ENCODE results near the gene METRNL. TPM values are rescaled to one million over a fixed set of nuclear protein-coding genes. Genes with fewer than 3 reads are reported as not detected.

METRNL gene
- total RNA-seq, 1 experiment from 2014 or later: 58.7 TPM

DNA sequence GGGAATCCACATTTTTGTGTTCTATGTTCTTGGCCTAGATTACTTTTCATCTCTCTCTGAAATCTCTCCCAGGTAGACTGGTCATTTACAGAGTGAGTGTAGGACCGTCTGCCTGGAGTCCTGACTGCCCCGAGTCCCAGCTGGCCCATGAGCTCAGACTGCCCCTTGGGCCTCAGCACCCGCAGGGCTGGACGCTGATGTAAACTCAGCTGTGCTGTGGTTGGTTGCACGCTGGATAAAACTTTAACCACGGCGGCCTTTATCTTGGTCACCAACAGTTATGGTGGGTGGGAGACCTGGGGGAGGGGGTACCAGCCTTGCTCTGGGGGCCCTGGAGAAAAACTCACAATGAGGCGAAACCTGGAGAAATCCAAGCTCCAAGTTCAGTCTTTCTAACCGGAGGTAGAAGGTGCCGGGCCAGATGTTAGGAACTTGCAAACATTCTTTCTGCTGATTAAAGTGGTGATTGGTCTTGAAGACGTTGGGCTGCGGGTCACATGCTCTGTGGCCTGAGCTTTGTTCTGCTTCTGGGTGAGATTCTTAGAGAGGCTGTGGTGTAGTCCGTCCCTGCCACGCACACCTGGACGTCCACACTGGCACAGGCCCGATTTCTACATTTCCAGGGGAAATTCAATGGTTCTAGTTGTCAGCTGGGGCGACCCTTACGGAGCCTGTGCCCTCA is 6.9 kb downstream of the METRNL start (continued):
- TF ChIP-seq ZNF274 (IDR thresholded peaks at IDR 0.05; ENCODE audit: low read depth, low read length): no peak
- no peak for TF ChIP-seq CBX3 (IDR thresholded peaks at IDR 0.05; ENCODE audit: low read depth)
- TF ChIP-seq, protein P1, sequence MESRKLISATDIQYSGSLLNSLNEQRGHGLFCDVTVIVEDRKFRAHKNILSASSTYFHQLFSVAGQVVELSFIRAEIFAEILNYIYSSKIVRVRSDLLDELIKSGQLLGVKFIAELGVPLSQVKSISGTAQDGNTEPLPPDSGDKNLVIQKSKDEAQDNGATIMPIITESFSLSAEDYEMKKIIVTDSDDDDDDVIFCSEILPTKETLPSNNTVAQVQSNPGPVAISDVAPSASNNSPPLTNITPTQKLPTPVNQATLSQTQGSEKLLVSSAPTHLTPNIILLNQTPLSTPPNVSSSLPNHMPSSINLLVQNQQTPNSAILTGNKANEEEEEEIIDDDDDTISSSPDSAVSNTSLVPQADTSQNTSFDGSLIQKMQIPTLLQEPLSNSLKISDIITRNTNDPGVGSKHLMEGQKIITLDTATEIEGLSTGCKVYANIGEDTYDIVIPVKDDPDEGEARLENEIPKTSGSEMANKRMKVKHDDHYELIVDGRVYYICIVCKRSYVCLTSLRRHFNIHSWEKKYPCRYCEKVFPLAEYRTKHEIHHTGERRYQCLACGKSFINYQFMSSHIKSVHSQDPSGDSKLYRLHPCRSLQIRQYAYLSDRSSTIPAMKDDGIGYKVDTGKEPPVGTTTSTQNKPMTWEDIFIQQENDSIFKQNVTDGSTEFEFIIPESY (IDR thresholded peaks at IDR 0.05; ENCODE audit: extremely low read depth, insufficient replicate concordance, low read length): no peak
- TF ChIP-seq, protein P2, sequence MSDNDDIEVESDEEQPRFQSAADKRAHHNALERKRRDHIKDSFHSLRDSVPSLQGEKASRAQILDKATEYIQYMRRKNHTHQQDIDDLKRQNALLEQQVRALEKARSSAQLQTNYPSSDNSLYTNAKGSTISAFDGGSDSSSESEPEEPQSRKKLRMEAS (IDR thresholded peaks at IDR 0.05): no peak
- no peak for TF ChIP-seq FOSL1 (IDR thresholded peaks at IDR 0.05; ENCODE audit: low read depth)
- TF ChIP-seq ELF1 (IDR thresholded peaks at IDR 0.05; ENCODE audit: borderline replicate concordance, low read depth): no peak
- TF ChIP-seq SIN3A (IDR thresholded peaks at IDR 0.05; ENCODE audit: low read depth): no peak

DNA sequence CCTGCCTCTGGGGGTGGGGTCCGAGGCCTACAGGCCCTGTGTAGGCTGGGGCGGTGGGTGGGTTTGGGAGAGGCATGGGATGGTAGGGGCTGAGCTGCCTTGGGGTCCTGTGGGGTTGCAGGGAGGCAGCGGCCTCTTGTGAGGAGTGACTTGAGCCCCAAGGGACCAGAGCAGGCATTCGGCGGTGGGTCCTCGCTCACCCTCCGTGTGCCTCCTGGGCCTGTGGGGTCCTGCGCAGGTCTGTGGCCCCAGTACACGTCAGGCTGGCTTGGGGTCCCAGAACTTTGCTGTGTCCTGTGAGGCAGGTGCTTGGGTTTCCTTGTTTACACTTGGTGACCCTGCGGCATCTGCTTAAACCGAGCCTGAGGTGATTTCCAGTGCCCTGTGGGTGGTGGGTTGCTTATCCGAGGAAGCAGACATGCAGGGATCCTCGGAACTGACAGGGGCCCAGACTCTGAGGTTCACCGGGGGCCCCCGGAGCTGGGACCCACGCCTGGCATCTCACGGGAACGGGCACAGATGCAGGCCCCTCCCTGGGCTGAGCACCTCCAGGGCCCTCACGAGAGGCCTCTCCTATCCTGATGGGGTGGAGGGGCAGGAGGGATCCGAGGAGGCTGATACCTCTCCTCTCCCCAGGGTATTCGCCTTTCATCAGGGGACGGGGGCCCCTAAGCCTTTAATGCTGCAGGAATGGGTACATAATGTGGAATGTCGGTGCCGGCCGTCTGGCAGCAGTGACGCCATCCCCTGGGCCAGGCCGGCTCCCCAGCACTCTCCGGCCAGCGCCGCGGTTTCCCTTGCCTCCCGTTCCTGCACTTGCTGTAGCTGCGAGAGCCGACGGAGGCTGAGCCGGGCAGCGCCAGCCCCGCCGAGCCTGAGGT is 7.7 kb downstream of the METRNL start:
- no peak overlapping the region; the same call in 1 of the 2 replicates for H3K27ac ChIP-seq (ENCODE audit: low read depth, low read length)
- BruUV-seq (replicated peaks): no TSS peak
- H3K79me2 ChIP-seq (ENCODE audit: insufficient read depth, low read length): peaks cover 92% of the 10 kb centered on the region
- H2AFZ ChIP-seq (ENCODE audit: low read depth, low read length, poor library complexity, severe bottlenecking): no peak overlapping the region
- H3K36me3 ChIP-seq (ENCODE audit: control insufficient read depth in 1 of 2, insufficient read depth in 2 of 2, low read length in 2 of 2): peaks cover 9 to 20% of the 10 kb centered on the region in 2 experiments; a peak in 3 of 4 replicates
- H4K20me1 ChIP-seq (ENCODE audit: insufficient read depth): peaks cover 2% of the 10 kb centered on the region; the same call in 1 of the 2 replicates
- ChIA-PET POLR2A (no interaction called here), RAD21 (ENCODE audit: low non-redundant PET in 1 of 2, low total read pairs in 2 of 2, uncharacterized antibody in 2 of 2, unreplicated experiment in 2 of 2) (no interaction called here), CTCF (no interaction called here)
- TF ChIP-seq TCF7L2 (IDR thresholded peaks at IDR 0.05; ENCODE audit: borderline replicate concordance, extremely low read depth, insufficient read depth, insufficient read length) (no peak), ELF1 (IDR thresholded peaks at IDR 0.05; ENCODE audit: borderline replicate concordance, low read depth) (no peak), JUND (IDR thresholded peaks at IDR 0.05) (no peak), CBX3 (IDR thresholded peaks at IDR 0.05; ENCODE audit: low read depth) (no peak), SRF (IDR thresholded peaks at IDR 0.05; ENCODE audit: low read depth) (no peak), RAD21 (IDR thresholded peaks at IDR 0.05; ENCODE audit: low read depth) (no peak), EGR1 (IDR thresholded peaks at IDR 0.05; ENCODE audit: low read depth) (no peak), ZFX (IDR thresholded peaks at IDR 0.05) (no peak), FOSL1 (IDR thresholded peaks at IDR 0.05; ENCODE audit: low read depth) (no peak), POLR2A (IDR thresholded peaks at IDR 0.05; ENCODE audit: borderline replicate concordance, extremely low read depth, insufficient read depth, insufficient read length) (no peak), EZH2 (IDR thresholded peaks at IDR 0.05) (no peak), CEBPB (IDR thresholded peaks at IDR 0.05; ENCODE audit: low read depth) (no peak)
- TF ChIP-seq, protein P2 (IDR thresholded peaks at IDR 0.05): no peak
- TF ChIP-seq, protein P3, sequence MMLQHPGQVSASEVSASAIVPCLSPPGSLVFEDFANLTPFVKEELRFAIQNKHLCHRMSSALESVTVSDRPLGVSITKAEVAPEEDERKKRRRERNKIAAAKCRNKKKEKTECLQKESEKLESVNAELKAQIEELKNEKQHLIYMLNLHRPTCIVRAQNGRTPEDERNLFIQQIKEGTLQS (IDR thresholded peaks at IDR 0.05): no peak
- H3K27me3 ChIP-seq (ENCODE audit: insufficient read depth, low read length): no peaks in the 10 kb centered on the region
- no peaks in the 10 kb centered on the region for H3K9me3 ChIP-seq (ENCODE audit: control insufficient read depth in 1 of 2, insufficient read depth in 1 of 2, low read depth in 1 of 2, low read length in 2 of 2)
- no peak overlapping the region for H3K4me3 ChIP-seq (replicated peaks in 1 of 2; ENCODE audit: low read depth in 1 of 2, low read length in 2 of 2)
- no peak overlapping the region for H3K4me2 ChIP-seq (ENCODE audit: low read length)
- H3K4me1 ChIP-seq (ENCODE audit: control insufficient read depth in 1 of 2, insufficient read depth in 2 of 2, low read length in 2 of 2): peaks cover 20 to 25% of the 10 kb centered on the region in 2 experiments
- no peaks in the 10 kb centered on the region for H3K9me2 ChIP-seq (ENCODE audit: insufficient read depth)
- DNase-seq (ENCODE audit: low read depth, low spot score) (no peak), ATAC-seq (no peak)
- H3K9ac ChIP-seq (ENCODE audit: low read length): no peak overlapping the region
- intact Hi-C loops (cut with micrococcal nuclease): no loop called here
